Lung (tissue), 12 donors: ENCODE results near the gene DNAAF5. TPM values are rescaled to one million over a fixed set of nuclear protein-coding genes. Genes with fewer than 3 reads are reported as not detected.

Experiments
- ATAC-seq: fragments of 200-7000 bp; cut with Tn5 transposase; one replicate; pipeline ENCODE4 v1.9.1; 2020; ENCODE audit warnings: moderate number of reproducible peaks; ENCODE audit not compliant: insufficient read depth, low FRiP score
- DNase-seq, 3 donors: peaks; one replicate each; pipeline ENCODE4 v3.0.0-alpha.2; 2013 to 2017
- H3K27ac ChIP-seq, 2 donors: one replicate each; pipeline ENCODE4 v1.5.1; 2013; ENCODE audit warnings: mild to moderate bottlenecking in 2 of 2, moderate library complexity in 2 of 2, control low read depth in 1 of 2, inconsistent platforms in 1 of 2, low read depth in 1 of 2, low read length in 1 of 2
- H3K27me3 ChIP-seq, 3 donors: one replicate each; pipeline ENCODE4 v1.5.1; 2013; ENCODE audit warnings: low read length in 2 of 3; ENCODE audit not compliant: control insufficient read depth in 3 of 3, insufficient read depth in 3 of 3
- H3K36me3 ChIP-seq, 4 donors: one replicate each; pipeline ENCODE4 v1.5.1; 2013; ENCODE audit warnings: low read length in 4 of 4, mild to moderate bottlenecking in 1 of 4, moderate library complexity in 1 of 4; ENCODE audit not compliant: control insufficient read depth in 4 of 4, insufficient read depth in 4 of 4
- H3K4me1 ChIP-seq, 5 donors: one replicate each; pipeline ENCODE4 v1.5.1; 2013; ENCODE audit warnings: low read length in 5 of 5, mild to moderate bottlenecking in 2 of 5, moderate library complexity in 1 of 5; ENCODE audit not compliant: control insufficient read depth in 5 of 5, insufficient read depth in 5 of 5
- H3K4me3 ChIP-seq: one replicate; pipeline ENCODE4 v1.5.1; 2013; ENCODE audit warnings: mild to moderate bottlenecking, control low read depth, moderate library complexity
- H3K9ac ChIP-seq, 2 donors: one replicate each; pipeline ENCODE4 v1.5.1; 2013; ENCODE audit warnings: low read length in 2 of 2, control low read depth in 1 of 2; ENCODE audit not compliant: insufficient read depth in 1 of 2
- H3K9me3 ChIP-seq, 4 donors: one replicate each; pipeline ENCODE4 v1.5.1; 2013; ENCODE audit warnings: low read length in 3 of 4, mild to moderate bottlenecking in 1 of 4, moderate library complexity in 1 of 4; ENCODE audit not compliant: control insufficient read depth in 4 of 4, insufficient read depth in 3 of 4
- WGBS, 2 donors: extraction: QIAGEN DNeasy Blood & Tissue Kit; methylation state at CpG; one replicate each; pipeline ENCODE4 v1.1.7; 2013; 5-methylcytosine and 5-hydroxymethylcytosine counted together
- polyA plus RNA-seq, 2 donors: library from polyadenylated mRNA; stranded (reverse); fragments of 200-250 nt; gene quantifications; one replicate each; pipeline ENCODE4 v1.2.1, GENCODE V29; 2013
- total RNA-seq, 2 donors: library from RNA; depleted of rRNA in 1 of 2; stranded (reverse); fragments of >200 nt in 1 of 2; gene quantifications; one replicate each; pipeline ENCODE4 v1.2.1, GENCODE V29; 2014 to 2021
- TF ChIP-seq, protein P1 (sequence below): IDR thresholded peaks from 2 replicates; pipeline ENCODE4 v1.5.1; 2012; ENCODE audit warnings: mild to moderate bottlenecking; ENCODE audit errors: control extremely low read depth, extremely low read depth
- donor health status: control.
- donor health status: control.
- donor health status: Bipolar disorder and iron deficiency.
- donor health status: healthy.
- donor health status: DM: yes; HTN: yes; CAD: no.

The DNAAF5 gene
- total and polyA plus RNA-seq, 4 donors: 10.2 to 30.2 (median 18.6) TPM

DNA sequence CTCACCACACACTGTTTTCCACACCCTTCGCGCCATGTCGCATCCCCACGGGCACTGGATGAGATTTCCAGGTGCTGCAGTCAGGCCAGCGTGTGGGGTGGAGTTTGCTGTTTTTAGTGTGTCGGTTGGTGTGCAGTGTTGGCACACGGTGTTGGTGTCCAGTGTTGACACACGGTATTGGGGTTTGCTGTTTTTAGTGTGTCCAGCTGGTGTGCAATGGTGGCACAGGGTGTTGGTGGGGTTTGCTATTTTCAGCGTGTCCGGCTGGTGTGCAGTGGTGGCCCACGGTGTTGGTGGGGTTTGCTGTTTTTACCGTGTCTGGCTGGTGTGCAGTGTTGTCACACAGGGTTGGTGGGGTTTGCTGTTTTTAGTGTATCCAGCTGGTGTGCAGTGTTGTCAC lies 20.7 kb downstream of the DNAAF5 start:
- Histone ChIP-seq H3K9me3 (peaks cover 0 to 2% (median 0%) of the 10 kb centered on the region in 4 donors), H3K9ac (no peak overlapping the region), H3K4me3 (no peak overlapping the region), H3K27ac (no peak overlapping the region), H3K27me3 (no peaks in the 10 kb centered on the region), H3K4me1 (no peaks in the 10 kb centered on the region), H3K36me3 (peaks cover 0 to 20% (median 18%) of the 10 kb centered on the region in 4 donors)
- 89 to 93% methylated on average over 12 of the region's 12 CpGs for WGBS, 2 donors
- no peak for ATAC-seq
- TF ChIP-seq, protein P1, sequence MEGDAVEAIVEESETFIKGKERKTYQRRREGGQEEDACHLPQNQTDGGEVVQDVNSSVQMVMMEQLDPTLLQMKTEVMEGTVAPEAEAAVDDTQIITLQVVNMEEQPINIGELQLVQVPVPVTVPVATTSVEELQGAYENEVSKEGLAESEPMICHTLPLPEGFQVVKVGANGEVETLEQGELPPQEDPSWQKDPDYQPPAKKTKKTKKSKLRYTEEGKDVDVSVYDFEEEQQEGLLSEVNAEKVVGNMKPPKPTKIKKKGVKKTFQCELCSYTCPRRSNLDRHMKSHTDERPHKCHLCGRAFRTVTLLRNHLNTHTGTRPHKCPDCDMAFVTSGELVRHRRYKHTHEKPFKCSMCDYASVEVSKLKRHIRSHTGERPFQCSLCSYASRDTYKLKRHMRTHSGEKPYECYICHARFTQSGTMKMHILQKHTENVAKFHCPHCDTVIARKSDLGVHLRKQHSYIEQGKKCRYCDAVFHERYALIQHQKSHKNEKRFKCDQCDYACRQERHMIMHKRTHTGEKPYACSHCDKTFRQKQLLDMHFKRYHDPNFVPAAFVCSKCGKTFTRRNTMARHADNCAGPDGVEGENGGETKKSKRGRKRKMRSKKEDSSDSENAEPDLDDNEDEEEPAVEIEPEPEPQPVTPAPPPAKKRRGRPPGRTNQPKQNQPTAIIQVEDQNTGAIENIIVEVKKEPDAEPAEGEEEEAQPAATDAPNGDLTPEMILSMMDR: no peak
- no peak for DNase-seq

DNA sequence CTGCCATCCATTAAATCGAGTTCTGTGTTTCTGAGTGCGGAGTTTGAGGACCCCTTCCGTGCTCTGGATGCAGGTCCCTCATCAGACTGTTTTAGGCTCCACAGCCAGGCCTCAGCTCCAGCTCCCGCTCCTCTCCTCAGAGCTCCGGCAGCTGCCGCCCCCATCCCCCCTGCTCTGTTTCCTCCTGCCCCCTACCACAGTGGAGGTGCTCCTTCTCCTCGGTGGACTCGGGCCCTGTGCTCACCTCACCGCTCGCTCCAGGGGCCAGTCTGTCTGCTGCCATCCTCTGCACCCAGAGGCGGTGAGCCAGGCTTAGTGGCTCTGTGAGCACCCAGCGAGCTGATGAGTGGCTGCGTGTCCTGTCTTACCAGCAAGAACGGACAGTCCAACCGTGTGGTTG lies 21.9 kb downstream of the DNAAF5 start:
- no peaks in the 10 kb centered on the region for H3K27me3 ChIP-seq
- H3K4me1 ChIP-seq: no peaks in the 10 kb centered on the region
- peaks cover 0 to 18% (median 17%) of the 10 kb centered on the region in 4 donors for H3K36me3 ChIP-seq
- TF ChIP-seq, protein P1: no peak
- H3K9ac ChIP-seq: no peak overlapping the region
- no peak overlapping the region for H3K27ac ChIP-seq
- no peak for DNase-seq
- WGBS, 2 donors: 96% methylated on average over 15 of the region's 15 CpGs
- H3K4me3 ChIP-seq: no peak overlapping the region
- ATAC-seq: no peak
- peaks cover 0 to 2% (median 0%) of the 10 kb centered on the region in 4 donors for H3K9me3 ChIP-seq

DNA sequence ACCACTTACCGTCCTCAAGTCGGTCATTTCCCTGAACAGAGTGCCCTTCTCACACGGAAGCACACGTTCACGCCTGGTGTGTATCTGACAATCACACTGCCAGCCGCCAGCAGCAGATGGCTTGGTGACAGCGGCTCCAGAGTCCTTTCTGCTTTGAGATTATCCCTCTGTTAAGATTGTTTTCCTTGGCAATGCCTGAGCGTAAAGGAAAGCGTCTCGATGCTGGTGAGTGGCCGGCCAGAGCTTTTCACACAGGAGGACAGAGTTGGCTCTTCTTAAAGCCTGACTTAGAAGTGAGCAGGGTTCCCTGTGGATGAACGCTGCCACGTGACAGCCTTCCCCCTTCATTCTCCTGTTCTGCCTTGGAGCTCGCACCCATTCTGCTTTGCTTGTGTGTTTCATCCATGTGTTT lies 22.6 kb downstream of the DNAAF5 start:
- ATAC-seq: no peak
- WGBS, 2 donors: 78 to 82% methylated on average over 14 of the region's 14 CpGs
- no peak for DNase-seq

More for the DNA sequence above, 22.6 kb downstream of the DNAAF5 start:
- H3K4me3 ChIP-seq: no peak overlapping the region
- H3K9ac ChIP-seq: no peak overlapping the region
- peaks cover 0 to 2% (median 0%) of the 10 kb centered on the region in 4 donors for H3K9me3 ChIP-seq
- no peak overlapping the region for H3K27ac ChIP-seq
- no peaks in the 10 kb centered on the region for H3K27me3 ChIP-seq
- no peaks in the 10 kb centered on the region for H3K4me1 ChIP-seq
- peaks cover 0 to 18% (median 17%) of the 10 kb centered on the region in 4 donors for H3K36me3 ChIP-seq
- TF ChIP-seq, protein P1: no peak
